Islet precursor cell (in vitro differentiated cells): ENCODE measurements around the gene APOF.
"Not testable (repeated sequence)": the region's sequence is repeated elsewhere in the genome, so short reads cannot be mapped to it uniquely, and the experiment has no call there.

Experiments used
- DNase-seq: peaks from one replicate; pipeline ENCODE4 v3.0.0-alpha.2; 2018

Gene APOF

GRCh38 chr12:56330936-56331490, 31.6 kb downstream of the APOF start:
- no peak for DNase-seq

- peak; percentile 48 for DNase-seq
Measured at GRCh38 chr12:56326533-56326932, 36.1 kb downstream of the APOF start.

- DNase-seq, result no peak
Measured at GRCh38 chr12:56326126-56326525, 36.5 kb downstream of the APOF start.

DNA sequence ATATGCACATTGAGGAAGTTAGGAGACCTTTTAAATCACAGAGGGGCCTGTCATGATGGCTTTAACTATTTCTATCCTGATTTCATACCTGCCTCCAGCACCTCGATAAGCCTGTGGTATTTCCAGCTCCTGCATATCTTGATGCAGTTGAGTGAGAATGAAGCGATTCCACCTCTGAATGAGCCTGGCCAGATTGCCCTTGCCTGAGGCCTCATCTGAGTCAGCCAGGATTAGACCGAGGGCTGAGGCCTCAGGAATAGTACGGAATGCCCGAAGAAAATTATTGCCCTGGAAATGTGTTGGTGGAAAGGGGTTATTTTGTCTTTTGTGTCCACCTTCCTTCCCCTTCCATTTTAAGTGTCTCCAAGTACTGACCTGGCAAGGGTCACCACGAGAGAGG, 38.5 kb downstream of the APOF start:
- peak; percentile 52 for DNase-seq

- DNase-seq, result not testable (repeated sequence)
Measured at GRCh38 chr12:56321610-56322009, 41.0 kb downstream of the APOF start.

DNA sequence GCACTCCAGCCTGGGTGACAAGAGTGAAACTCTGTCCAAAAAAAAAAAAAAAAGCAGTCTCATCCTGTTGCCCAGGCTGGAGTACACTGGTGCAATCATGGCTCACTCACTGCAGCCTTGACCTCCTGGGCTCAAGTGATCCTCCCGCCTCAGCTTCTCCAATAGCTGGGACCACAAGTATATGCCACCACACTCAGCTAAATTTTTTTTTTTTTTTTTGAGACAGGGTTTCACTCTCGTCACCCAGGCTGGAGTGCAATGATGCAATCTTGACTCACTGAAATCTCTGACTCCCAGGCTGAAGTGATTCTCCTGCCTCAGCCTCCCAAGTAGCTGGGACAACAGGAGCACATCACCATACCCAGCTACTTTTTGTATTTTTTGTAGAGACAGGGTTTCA, 41.6 kb downstream of the APOF start:
- no peak for DNase-seq

- DNase-seq, result no peak
Measured at GRCh38 chr12:56317675-56318074, 45.0 kb downstream of the APOF start.

DNA sequence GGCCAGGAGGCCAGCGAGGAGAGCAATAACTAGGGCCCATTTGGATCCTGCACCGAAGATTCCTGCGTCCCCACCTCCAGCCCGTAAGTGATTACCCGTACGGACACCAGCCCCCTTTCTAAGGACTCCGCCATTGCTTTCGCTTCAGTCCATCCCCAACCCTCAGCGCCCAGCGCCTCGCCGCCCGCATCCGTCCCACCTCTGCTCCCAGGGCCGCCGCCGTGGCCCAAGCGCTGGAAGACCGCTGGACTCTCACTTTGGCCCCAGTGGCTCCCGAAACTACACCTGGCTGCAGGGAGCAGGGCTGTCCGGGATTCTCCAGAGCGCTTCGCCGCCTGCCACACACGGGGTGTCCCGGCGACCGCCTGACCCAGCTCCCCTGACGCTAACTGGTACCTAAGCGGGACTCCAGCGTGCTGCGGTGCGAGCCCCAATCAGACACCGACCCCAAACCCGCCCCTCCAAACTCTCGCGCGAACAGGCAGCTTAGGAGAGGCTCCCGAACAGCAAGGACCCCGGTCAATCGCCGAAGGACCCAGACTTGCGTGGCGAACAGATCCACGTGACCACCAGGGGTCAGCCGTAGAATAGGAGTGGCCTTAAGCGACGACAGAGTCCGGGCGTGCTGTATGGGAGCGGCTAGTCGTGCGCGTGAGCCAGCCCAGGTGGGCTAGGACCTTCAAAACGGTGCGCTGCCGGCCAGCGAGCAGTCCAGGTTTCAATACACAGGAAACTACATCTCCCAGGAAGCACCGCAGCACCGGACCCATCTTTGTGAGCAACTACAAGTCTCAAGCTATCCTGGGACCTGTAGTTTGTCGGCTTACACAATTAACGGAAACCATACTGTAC, 46.8 kb downstream of the APOF start, which contains the start of gene CNPY2:
Gene CNPY2, minus strand, starts transcription at position 367 of the 852 bp plus-strand sequence. CDS start 771 bp downstream, outside the sequence.
- DNase-seq, result peak; percentile 100

DNA sequence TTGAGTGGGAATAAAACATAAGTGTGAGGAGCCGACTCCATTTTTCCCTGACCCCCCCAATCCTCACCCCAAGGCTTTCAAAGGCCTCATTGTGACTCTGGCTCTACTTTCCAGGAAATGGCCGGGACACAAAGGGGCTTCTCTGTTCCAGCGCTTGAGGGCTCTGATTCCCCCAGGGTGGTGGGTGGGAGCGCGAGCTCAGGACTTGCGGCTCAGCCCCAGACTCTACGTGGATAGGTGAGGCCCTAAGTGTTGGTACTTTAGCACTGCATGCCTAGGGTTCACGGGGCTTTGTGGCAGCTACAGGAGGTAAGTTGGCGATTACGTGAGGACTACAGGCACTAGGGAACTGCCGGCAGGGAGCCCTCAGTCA, 47.4 kb downstream of the APOF start:
- DNase-seq, result peak; percentile 69

DNA sequence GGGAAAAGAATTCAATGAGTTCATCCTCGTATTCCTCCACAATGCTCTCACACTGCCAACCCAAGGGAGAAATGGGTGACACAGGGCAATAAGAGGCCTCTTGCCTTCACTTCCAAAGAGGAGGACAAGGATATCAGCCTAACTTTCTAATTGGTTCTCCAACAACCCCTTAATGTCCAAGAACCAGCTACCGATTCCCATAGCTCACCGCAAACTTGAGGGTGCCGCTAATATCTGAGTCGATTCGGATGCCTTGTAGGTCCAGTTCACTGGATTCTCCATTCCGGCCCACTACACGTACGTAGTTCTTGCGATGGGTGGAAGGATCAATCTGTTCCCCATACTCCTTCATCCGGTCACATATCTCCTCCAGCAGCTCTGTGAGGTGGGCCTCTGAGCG, 51.7 kb downstream of the APOF start:
- DNase-seq, result no peak
